KMS-11 (cell line): ENCODE measurements around the gene PEAR1.

Experiments used
- H2AFZ ChIP-seq: fragments of 200-600 bp; sonication (generic); 2 replicates; pipeline ENCODE4 v1.6.1; 2016; ENCODE audit warnings: antibody characterized with exemption, mixed run types, low read depth
- H3K27ac ChIP-seq: fragments of 200-600 bp; sonication (generic); 2 replicates; pipeline ENCODE4 v1.6.1; 2016; ENCODE audit warnings: mild to moderate bottlenecking, mixed run types
- H3K27me3 ChIP-seq: fragments of 200-600 bp; sonication (generic); 2 replicates; pipeline ENCODE4 v1.6.1; 2017; ENCODE audit warnings: mild to moderate bottlenecking, low read depth, mixed run types, moderate library complexity; ENCODE audit not compliant: insufficient read depth
- H3K36me3 ChIP-seq: fragments of 200-600 bp; sonication (generic); 2 replicates; pipeline ENCODE4 v1.6.1; 2017; ENCODE audit warnings: mild to moderate bottlenecking, mixed run types; ENCODE audit not compliant: insufficient read depth
- H3K4me1 ChIP-seq: fragments of 200-600 bp; sonication (generic); 2 replicates; pipeline ENCODE4 v1.6.1; 2016; ENCODE audit warnings: mild to moderate bottlenecking, low read depth, mixed run types; ENCODE audit not compliant: poor library complexity, severe bottlenecking
- H3K4me2 ChIP-seq: fragments of 200-600 bp; sonication (generic); 2 replicates; pipeline ENCODE4 v1.7.0; 2016; ENCODE audit warnings: mild to moderate bottlenecking, mixed run types
- H3K4me3 ChIP-seq: fragments of 200-600 bp; sonication (generic); IDR thresholded peaks from 2 replicates; pipeline ENCODE4 v1.6.1; 2017; ENCODE audit warnings: low read depth, low read length, mixed read lengths; ENCODE audit not compliant: insufficient read depth
- H3K79me2 ChIP-seq: fragments of 200-600 bp; sonication (generic); 2 replicates; pipeline ENCODE4 v1.6.1; 2016; ENCODE audit warnings: low read depth, mixed run types; ENCODE audit not compliant: insufficient read depth
- H3K9ac ChIP-seq: fragments of 200-600 bp; sonication (generic); 2 replicates; pipeline ENCODE4 v1.6.1; 2016; ENCODE audit warnings: mild to moderate bottlenecking, mixed run types
- H4K20me1 ChIP-seq: fragments of 200-600 bp; sonication (generic); 2 replicates; pipeline ENCODE4 v1.6.1; 2016; ENCODE audit warnings: mild to moderate bottlenecking, mixed run types; ENCODE audit not compliant: insufficient read depth
- TF ChIP-seq, protein P1 (sequence below): fragments of 200-600 bp; sonication (generic); conservative IDR thresholded peaks from 2 replicates; pipeline ENCODE4 v1.6.1; 2017; ENCODE audit warnings: low read depth, mild to moderate bottlenecking, antibody characterized with exemption, low read length, moderate library complexity, mixed read lengths

Gene PEAR1

DNA sequence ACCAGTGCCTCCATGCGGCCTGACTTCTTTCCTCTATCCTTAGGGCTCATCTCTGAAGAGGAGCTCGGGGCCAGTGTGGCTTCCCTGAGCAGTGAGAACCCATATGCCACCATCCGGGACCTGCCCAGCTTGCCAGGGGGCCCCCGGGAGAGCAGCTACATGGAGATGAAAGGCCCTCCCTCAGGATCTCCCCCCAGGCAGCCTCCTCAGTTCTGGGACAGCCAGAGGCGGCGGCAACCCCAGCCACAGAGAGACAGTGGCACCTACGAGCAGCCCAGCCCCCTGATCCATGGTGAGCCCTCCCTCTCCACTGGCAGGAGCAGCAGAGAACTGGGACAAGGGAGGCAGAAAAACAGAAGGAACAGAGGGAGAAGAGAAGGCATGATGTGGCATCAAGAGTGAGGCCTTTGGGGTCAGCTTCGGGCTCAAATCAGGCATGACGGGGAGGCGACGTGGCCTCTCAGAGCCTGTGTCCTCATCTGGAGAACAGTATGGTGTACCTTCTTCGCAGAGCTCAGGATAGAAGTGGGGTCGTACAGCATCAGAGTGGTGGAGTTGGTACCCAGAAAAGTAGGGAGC lies 20.4 kb downstream of the PEAR1 start:
- Histone ChIP-seq H3K79me2 (no peaks in the 10 kb centered on the region), H4K20me1 (no peaks in the 10 kb centered on the region), H3K27ac (no peak overlapping the region), H3K27me3 (peaks cover 66% of the 10 kb centered on the region; the same call in 1 of the 2 replicates), H3K36me3 (no peaks in the 10 kb centered on the region), H3K4me3 (no peak overlapping the region), H3K4me1 (no peaks in the 10 kb centered on the region), H3K9ac (no peak overlapping the region), H2AFZ (no peak overlapping the region), H3K4me2 (no peak overlapping the region)
- TF ChIP-seq, protein P1, sequence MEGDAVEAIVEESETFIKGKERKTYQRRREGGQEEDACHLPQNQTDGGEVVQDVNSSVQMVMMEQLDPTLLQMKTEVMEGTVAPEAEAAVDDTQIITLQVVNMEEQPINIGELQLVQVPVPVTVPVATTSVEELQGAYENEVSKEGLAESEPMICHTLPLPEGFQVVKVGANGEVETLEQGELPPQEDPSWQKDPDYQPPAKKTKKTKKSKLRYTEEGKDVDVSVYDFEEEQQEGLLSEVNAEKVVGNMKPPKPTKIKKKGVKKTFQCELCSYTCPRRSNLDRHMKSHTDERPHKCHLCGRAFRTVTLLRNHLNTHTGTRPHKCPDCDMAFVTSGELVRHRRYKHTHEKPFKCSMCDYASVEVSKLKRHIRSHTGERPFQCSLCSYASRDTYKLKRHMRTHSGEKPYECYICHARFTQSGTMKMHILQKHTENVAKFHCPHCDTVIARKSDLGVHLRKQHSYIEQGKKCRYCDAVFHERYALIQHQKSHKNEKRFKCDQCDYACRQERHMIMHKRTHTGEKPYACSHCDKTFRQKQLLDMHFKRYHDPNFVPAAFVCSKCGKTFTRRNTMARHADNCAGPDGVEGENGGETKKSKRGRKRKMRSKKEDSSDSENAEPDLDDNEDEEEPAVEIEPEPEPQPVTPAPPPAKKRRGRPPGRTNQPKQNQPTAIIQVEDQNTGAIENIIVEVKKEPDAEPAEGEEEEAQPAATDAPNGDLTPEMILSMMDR = no peak

- no peak overlapping the region for H3K4me2 ChIP-seq
Measured at GRCh38 chr1:156914440-156914856, 20.9 kb downstream of the PEAR1 start.

DNA sequence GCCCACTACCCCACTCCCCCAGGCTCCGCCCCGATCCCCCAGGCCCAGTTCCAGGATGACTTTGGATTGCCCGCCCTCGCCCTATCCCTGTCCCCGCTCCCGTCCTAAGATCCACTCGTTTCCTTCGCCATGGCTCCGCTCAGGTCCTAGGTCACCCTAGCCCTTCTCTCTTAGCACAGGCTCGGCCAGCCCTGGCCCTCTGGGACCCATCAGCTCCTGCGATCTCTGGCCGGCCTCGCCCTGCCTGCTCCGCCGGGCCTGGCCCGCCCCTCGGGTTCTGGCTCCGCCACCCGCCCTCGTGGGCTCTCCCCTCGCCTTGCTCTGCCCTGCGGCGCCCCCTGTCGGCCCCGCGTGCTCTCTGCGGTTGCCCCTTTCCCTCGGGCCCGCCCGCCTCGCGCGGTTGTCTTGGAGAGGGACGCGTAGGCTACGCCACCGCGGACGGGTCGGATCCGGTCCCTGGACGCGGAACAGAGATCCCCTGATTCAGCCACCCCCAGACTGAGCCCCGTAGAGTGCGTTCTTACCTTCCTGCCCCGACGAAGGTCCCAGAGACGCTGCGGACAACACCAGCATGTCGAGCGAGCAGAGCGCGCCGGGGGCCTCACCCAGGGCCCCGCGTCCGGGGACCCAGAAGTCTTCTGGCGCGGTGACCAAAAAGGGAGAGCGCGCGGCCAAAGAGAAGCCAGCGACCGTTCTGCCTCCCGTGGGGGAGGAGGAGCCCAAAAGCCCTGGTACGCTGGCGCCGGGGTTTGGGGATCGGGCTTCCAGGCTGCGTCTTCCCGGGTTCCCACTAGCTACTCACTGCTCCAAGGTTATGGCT lies 26.9 kb downstream of the PEAR1 start, which contains the start of gene LRRC71:
Gene LRRC71 (plus strand): TSS at position 400 of the 820 bp plus-strand sequence. CDS start 172 bp downstream, at position 572.
- Histone ChIP-seq H3K9ac (no peak within 1 kb of the TSS), H3K4me1 (peaks cover 6% of the 10 kb centered on the region), H2AFZ (no peak within 1 kb of the TSS), H3K27ac (no peak within 1 kb of the TSS), H3K4me2 (no peak within 1 kb of the TSS), H3K36me3 (no peaks in the 10 kb centered on the region), H3K27me3 (peaks cover 72% of the 10 kb centered on the region), H3K79me2 (no peaks in the 10 kb centered on the region), H3K4me3 (no peak within 1 kb of the TSS), H4K20me1 (no peaks in the 10 kb centered on the region)
- TF ChIP-seq, protein P1 = peak; percentile 51

More at GRCh38 chr1:156914440-156914856, 20.9 kb downstream of the PEAR1 start:
- no peak overlapping the region for H2AFZ ChIP-seq
- no peaks in the 10 kb centered on the region for H4K20me1 ChIP-seq
- no peaks in the 10 kb centered on the region for H3K36me3 ChIP-seq
- H3K27me3 ChIP-seq = peaks cover 66% of the 10 kb centered on the region
- no peak overlapping the region for H3K27ac ChIP-seq
- H3K4me1 ChIP-seq = no peaks in the 10 kb centered on the region
- no peak overlapping the region for H3K4me3 ChIP-seq
- no peaks in the 10 kb centered on the region for H3K79me2 ChIP-seq
- TF ChIP-seq, protein P1 = no peak
- H3K9ac ChIP-seq = no peak overlapping the region

DNA sequence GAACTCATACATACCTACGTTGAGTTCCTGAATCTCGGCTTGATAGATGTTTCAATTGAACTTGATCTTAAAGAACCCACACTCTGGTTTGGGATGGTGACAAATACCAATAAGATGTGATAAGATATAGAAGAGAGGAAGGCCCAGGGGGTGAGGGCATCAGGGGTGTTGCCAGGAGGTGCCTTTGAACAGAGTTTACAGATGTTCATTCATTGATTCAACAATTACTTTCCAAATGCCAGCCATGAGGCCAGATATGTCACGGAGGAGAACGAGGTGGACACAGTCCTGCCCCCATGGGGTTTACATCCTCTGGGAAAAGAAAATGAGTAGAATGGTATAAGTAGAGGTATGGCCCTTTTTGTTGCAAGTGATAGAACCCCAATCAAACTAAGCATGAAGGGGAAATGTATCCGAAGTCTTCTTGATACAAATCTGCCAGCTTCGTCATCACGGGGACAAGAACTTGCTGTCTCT lies 27.6 kb downstream of the PEAR1 start:
- no peak overlapping the region for H2AFZ ChIP-seq
- H3K27me3 ChIP-seq = peaks cover 76% of the 10 kb centered on the region
- H3K4me1 ChIP-seq = peaks cover 12% of the 10 kb centered on the region
- H3K79me2 ChIP-seq = no peaks in the 10 kb centered on the region
- no peaks in the 10 kb centered on the region for H3K36me3 ChIP-seq
- H3K4me2 ChIP-seq = no peak overlapping the region
- no peak overlapping the region for H3K27ac ChIP-seq
- H3K9ac ChIP-seq = no peak overlapping the region
- TF ChIP-seq, protein P1 = no peak
- H3K4me3 ChIP-seq = no peak overlapping the region
- no peaks in the 10 kb centered on the region for H4K20me1 ChIP-seq
